ENCODE results near the gene PNCK.
"Not testable (repeated sequence)": the region's sequence is repeated elsewhere in the genome, so short reads cannot be mapped to it uniquely, and the experiment has no call there.

Gene PNCK

DNA sequence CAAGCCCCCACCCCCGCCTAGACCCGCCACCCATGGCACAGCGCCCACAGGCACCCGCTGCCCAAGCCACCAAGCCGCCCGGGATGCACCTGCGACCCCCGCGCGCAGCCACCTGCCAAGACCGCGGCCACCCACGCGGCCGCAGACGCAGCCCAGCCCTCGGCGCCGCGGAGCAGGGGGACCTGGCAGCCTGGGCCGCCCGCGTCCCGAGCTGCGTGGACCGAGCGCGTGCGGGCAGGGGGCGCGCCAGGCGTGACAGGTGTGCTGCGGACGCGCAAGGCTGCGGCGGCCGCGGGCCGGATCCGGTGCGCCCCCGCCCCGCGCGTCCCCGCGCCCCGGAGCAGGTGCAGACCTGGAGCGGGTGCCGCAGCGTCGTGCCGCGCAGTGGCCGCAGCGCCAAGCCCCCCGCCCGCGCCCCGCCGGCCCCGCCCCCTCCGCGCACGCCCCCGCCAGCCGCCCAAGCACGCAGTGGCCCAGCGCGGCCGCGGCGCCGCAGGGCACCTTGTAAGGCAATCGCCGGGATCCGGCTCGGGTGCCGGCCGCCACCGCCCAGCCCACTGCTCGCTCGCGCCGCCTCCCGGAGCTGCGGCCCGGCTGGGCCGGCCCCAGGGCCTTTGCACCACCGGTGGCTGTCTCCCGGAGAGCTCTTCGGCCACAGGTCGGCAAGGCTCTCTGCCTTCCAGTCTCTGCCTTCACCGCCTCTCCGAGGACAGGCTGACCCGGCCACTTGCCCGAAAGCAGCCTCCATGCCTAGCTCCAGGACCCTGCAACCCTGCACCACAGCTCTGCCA, at the start of gene PNCK:
TSS of gene PNCK (minus strand) at position 386 of the 791 bp plus-strand sequence. CDS start 737 bp downstream, outside the sequence.
- Mint-ChIP-seq H3K27ac (no peak within 1 kb of the TSS), H3K4me1 (ENCODE audit: low read depth) (peaks cover 4% of the 10 kb centered on the region), H3K4me3 (peak within 1 kb of the TSS; percentile 31), H3K36me3 (ENCODE audit: low read depth) (no peaks in the 10 kb centered on the region), H3K27me3 (peaks cover 49% of the 10 kb centered on the region), H3K9me3 (no peaks in the 10 kb centered on the region)
- no peak for DNase-seq

DNA sequence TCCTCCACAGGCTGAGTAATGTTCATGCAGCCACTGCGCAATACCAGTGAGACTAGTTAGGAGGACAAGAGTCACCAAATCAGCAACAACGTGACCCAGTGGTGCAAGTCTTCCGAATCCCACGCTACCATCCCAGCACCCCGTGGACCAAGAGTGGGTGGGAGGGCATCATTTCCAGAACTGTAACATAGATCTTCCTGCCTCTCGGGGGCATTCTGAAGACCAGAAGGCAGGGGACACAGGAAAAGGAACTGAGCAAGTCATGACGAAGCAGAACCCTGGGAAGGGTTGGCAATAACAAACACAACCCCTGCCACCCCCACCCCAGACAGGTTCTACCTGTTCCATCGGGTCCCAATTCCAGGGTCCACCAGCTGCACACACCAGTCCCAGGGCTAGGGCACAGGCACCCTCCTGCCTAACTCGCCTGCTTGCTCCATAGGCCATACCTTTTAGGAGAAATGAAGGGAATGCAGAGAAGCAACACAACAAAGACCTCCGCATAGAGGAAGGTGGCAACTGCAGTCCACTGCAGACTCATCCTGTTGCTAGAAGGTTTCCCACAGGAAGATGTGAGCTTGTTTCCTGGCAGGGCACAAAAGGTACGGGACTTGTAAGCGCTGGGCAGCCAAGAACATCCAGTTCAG, 49.2 kb upstream of the PNCK start:
- H3K4me1 Mint-ChIP-seq (ENCODE audit: low read depth) = peaks cover 37% of the 10 kb centered on the region
- peak overlapping the region; percentile 90 for H3K27ac Mint-ChIP-seq
- H3K9me3 Mint-ChIP-seq = no peaks in the 10 kb centered on the region
- peaks cover 52% of the 10 kb centered on the region for H3K36me3 Mint-ChIP-seq (ENCODE audit: low read depth)
- no peak for DNase-seq
- H3K4me3 Mint-ChIP-seq = peak overlapping the region; percentile 90
- H3K27me3 Mint-ChIP-seq = peaks cover 24% of the 10 kb centered on the region

DNA sequence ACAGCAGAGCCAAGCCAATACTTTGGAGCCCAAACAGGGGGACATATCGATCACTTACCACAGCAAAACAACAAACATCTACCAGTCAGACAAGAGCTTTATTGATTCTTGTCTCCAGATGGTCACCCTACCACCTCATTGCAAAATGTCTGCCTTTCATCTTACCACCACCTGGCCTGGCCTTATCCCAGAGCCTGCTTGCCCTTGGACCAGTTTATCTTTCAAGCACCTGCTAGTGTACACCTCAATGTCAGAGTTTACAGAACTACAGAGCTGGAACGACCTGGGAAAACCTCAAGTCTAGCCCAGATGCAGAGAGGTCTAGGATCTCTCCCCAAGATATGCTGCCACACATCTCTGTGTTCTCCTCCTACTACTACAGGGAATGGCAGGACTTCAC, 46.1 kb upstream of the PNCK start:
- no peak for DNase-seq
- Mint-ChIP-seq H3K4me1 (ENCODE audit: low read depth) (peaks cover 15% of the 10 kb centered on the region), H3K36me3 (ENCODE audit: low read depth) (peaks cover 77% of the 10 kb centered on the region), H3K27me3 (peaks cover 34% of the 10 kb centered on the region), H3K4me3 (no peak overlapping the region), H3K27ac (no peak overlapping the region), H3K9me3 (no peaks in the 10 kb centered on the region)

DNA sequence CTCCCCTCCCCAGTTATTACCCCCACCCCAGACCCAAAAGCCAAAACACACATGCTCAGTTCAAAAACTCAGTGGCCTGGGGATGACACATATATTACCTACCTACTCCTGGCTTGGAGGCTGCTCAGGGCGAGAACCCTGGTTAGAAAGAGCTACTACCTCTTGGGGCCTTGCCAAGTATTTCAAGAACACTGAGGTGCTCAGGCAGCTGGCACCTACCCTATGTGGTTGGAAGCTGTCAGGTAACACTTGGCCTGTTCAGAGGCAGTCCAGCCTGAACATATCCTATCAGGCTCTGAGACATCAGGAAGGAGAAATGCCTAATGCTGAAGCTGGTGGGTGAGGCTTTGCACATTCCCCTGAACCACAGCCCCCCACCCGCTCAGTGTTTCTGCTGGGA, 45.6 kb upstream of the PNCK start:
- H3K36me3 Mint-ChIP-seq (ENCODE audit: low read depth) = peaks cover 81% of the 10 kb centered on the region
- no peak overlapping the region for H3K27ac Mint-ChIP-seq
- peaks cover 15% of the 10 kb centered on the region for H3K4me1 Mint-ChIP-seq (ENCODE audit: low read depth)
- no peaks in the 10 kb centered on the region for H3K9me3 Mint-ChIP-seq
- DNase-seq = no peak
- no peak overlapping the region for H3K4me3 Mint-ChIP-seq
- H3K27me3 Mint-ChIP-seq = peaks cover 37% of the 10 kb centered on the region

DNA sequence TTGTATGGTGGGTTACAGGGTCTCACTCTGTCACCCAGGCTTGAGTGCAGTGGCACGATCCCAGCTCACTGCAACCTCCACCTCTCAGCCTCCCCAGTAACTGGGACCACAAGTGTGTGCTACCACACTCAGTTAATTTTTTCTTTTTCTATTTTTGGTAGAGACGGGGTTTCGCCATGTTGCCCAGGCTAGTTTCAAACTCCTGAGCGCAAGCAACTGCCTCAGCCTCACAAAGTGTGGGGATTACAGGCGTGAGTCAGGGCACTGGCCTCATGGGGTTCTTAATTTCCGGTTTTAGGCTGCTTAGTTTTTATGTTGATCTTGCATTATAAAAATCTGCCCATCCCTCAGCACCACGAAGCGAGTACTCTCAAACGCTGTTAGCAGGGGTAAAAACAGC, 43.8 kb upstream of the PNCK start:
- H3K4me1 Mint-ChIP-seq (ENCODE audit: low read depth) = peaks cover 11% of the 10 kb centered on the region
- H3K27ac Mint-ChIP-seq = no peak overlapping the region
- H3K27me3 Mint-ChIP-seq = peaks cover 38% of the 10 kb centered on the region
- H3K36me3 Mint-ChIP-seq (ENCODE audit: low read depth) = peaks cover 86% of the 10 kb centered on the region
- no peaks in the 10 kb centered on the region for H3K9me3 Mint-ChIP-seq
- DNase-seq = no peak
- H3K4me3 Mint-ChIP-seq = no peak overlapping the region

DNA sequence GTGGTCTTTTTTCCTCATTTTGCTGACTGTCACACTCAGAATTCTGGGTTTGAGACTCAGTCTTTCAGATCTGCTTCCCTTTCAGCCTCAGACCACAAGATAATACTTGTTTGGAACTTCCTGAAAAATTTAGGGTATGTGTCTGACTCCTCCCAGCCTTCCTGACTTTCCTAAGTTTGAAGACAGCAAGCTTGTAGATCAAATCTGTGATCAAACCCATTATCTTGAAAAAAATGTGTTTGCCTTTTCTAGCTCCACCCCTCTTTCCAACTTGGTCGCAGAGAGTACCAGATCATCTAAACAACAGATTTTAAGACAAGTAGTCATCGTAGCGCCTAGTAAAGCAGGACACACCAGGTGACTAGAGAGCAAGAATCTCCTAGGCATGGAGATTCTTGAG, 40.6 kb upstream of the PNCK start:
- Mint-ChIP-seq H3K9me3 (no peaks in the 10 kb centered on the region), H3K27me3 (peaks cover 46% of the 10 kb centered on the region), H3K4me1 (ENCODE audit: low read depth) (peaks cover 5% of the 10 kb centered on the region), H3K36me3 (ENCODE audit: low read depth) (peaks cover 84% of the 10 kb centered on the region), H3K27ac (no peak overlapping the region), H3K4me3 (no peak overlapping the region)
- DNase-seq = no peak

DNA sequence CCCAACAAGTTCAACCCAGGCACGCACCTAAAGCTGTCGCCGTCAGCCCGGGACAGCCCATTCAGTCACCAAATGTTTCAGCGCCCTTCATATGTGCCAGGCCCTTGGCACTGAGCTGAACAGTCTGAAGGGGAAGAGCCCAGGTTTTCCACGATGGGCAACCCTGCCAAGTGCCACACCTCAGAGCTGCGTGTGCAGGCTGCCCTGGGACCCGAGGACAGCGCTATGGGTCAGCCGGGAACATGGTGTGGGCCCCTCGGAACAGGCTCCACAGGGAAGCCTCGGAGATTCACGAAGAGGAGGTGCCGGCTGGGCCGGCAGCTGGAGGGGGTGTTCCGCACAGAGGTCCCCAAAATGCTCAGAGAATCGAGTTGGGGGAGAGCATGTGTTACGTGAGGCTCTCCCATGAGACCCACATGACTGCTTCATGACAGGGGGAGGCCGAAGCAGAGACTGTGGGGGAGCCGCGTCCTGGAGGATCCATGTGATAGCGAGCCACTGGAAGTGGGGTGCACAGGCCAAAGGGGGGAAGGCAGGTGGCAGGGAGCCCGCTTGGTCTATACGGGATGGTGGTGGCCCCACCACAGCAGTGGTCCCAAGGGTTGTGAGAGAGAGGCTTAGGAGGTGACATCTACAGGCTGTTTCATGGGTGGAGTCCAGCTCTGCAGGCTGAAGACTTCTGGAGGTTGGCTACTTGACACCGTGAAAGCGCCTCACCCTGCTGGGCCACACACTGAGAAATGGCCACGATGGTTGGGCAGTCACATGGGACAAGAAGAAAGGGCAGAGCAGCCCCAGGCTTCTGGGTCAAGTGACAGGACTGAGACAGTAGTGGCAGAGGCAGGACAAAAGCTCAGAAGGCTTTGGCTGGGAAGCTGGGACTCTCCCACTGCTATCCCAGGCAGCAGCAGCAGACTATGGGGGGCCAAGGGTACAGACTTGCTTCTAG, 36.4 kb upstream of the PNCK start:
- no peaks in the 10 kb centered on the region for H3K9me3 Mint-ChIP-seq
- H3K4me3 Mint-ChIP-seq = no peak overlapping the region
- DNase-seq = no peak

DNA sequence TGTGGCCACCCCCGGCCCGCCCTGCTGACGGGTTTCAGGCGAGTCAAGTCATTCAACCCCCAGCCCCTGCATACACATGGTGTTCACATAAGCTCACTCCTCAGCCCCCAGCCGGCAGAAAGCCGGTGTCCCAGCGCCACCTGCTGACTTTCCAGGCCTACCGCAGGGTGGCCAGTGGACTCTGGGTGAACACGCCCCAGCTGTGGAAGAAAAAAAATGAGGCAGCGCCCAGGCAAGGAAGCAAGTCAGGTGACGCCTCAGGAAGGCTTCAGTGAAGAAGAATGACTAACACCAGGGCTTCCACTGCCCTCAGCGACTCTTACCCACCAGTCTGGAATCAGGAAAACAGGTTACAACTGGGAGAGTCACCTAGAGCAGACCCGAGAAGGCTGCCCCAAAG, 34.8 kb upstream of the PNCK start:
- Mint-ChIP-seq H3K27me3 (peaks cover 45% of the 10 kb centered on the region), H3K36me3 (ENCODE audit: low read depth) (peaks cover 84% of the 10 kb centered on the region), H3K27ac (peak overlapping the region; percentile 47), H3K9me3 (no peaks in the 10 kb centered on the region), H3K4me1 (ENCODE audit: low read depth) (peaks cover 6% of the 10 kb centered on the region), H3K4me3 (no peak overlapping the region)
- peak; percentile 54 for DNase-seq

More for the DNA sequence above, 36.4 kb upstream of the PNCK start:
- Mint-ChIP-seq H3K36me3 (ENCODE audit: low read depth) (peaks cover 85% of the 10 kb centered on the region), H3K4me1 (ENCODE audit: low read depth) (peaks cover 6% of the 10 kb centered on the region), H3K27me3 (peaks cover 53% of the 10 kb centered on the region), H3K27ac (no peak overlapping the region)

DNA sequence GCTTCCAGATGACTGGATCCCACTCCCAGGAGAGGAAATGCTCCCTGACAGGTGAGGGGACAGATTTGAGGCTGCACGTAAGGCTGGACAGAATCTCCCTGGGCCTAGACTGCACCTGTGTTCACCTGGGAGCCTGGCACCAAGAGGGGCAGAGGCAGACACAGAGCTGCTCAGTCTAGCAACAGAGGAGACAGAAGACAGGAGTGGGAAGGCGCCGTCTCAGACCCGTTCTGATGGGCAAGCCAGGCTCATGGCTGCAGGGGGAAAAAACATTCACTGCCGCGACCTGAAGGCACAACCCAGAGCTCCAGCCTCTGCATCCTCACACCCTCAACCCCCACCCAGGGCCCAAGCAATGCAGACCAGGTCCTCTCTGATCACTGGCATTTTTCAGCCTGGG, 33.8 kb upstream of the PNCK start:
- Mint-ChIP-seq H3K27me3 (peaks cover 41% of the 10 kb centered on the region), H3K36me3 (ENCODE audit: low read depth) (peaks cover 82% of the 10 kb centered on the region), H3K9me3 (no peaks in the 10 kb centered on the region), H3K27ac (no peak overlapping the region), H3K4me3 (no peak overlapping the region), H3K4me1 (ENCODE audit: low read depth) (peaks cover 6% of the 10 kb centered on the region)
- DNase-seq = no peak

DNA sequence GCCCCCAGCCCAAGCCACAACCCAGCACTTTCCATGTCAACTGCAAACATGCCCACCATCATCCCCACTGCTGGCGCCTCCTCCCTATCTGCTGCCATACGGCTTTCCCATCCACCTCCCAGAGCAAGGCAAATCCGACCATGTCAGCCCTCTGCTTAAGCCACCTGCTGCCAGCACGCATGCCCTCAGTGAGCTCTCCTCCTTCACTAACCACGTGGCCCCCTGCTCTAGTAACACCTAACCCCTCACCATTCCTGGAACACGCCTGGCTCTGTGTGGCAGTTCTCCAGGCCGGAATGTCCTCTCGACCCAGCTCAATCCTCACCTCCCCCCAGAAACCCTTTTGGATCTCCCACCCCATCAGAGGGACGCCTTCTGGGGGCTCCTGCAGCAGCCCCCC, 33.2 kb upstream of the PNCK start:
- Mint-ChIP-seq H3K27me3 (peaks cover 41% of the 10 kb centered on the region), H3K36me3 (ENCODE audit: low read depth) (peaks cover 84% of the 10 kb centered on the region), H3K9me3 (no peaks in the 10 kb centered on the region), H3K4me3 (no peak overlapping the region), H3K27ac (no peak overlapping the region), H3K4me1 (ENCODE audit: low read depth) (peaks cover 6% of the 10 kb centered on the region)
- DNase-seq = no peak

DNA sequence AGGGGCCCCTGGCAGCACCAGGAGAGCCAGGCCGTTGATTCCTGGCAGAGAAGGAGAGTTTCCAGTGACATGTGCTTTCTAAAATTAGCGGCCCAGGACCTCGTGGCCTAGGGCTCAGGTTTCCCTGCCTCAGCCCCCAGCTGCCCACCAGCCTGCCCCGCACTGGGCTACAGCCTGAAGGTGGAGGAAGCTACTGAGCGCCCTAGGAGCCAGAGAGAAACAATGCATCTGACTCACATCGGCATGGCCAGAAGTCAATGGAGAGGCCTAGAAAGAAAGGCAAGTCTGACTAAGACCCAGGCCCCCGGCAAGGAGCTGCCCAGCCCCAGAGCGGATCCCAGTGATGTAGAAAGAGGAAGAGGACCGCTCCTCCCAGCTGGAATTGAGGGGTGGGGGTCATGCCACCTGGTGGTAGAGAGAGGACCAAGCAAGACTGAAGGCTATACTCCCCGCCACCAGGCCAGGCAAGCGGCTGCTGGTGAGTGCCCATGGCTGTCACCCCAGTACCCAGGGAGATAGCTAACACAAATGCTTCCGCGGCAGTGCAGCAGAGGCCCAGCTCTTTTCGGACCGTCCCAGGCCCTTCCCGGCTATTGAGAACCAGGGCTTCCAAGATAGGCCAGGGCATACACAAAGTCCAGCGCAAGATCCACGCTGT, 31.9 kb upstream of the PNCK start:
- H3K9me3 Mint-ChIP-seq; H3K4me1 Mint-ChIP-seq (ENCODE audit: low read depth); H3K27ac Mint-ChIP-seq; DNase-seq; H3K4me3 Mint-ChIP-seq: not testable (repeated sequence)
- Mint-ChIP-seq H3K27me3 (peaks cover 34% of the 10 kb centered on the region), H3K36me3 (ENCODE audit: low read depth) (peaks cover 78% of the 10 kb centered on the region)

DNA sequence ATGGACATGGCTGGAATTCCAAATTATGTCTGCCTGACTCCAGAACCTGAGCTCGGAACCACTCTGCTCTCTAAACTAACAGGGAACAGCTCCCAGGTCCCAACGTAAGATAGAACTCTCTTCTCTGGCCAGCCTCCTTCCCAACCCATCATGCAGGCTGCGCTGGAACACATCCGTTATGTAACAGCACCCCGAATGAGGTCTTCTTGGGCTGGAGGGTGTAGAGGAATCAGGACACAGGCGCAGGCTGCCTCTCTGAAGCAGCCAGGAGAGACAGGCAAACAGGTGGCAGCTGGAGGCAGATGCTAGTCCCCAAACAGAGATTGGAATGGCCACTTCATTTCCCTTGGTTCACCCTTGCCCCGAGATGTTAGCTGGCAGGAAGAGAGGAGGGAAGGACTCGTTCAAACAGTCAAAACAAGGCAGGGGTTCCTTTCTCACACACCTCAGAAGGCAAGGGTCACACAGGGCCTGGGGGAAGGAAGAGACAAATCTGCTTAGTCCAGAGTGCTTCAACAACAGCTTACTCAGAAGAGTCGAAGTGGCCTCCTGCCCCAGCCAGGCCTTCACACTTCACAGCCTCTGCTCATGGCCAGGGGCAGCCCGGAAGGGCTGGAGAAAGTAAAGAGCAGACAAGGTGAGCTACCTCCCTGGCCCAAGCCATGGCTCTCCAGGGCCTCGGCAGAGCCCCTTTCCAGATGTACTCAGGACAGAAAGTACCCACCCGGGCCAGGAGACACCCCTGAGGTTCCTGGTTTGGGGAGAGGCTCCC, 31.2 kb upstream of the PNCK start:
- Mint-ChIP-seq H3K36me3 (ENCODE audit: low read depth) (peaks cover 74% of the 10 kb centered on the region), H3K27me3 (peaks cover 30% of the 10 kb centered on the region)
- not testable (repeated sequence) for H3K27ac Mint-ChIP-seq; H3K4me1 Mint-ChIP-seq (ENCODE audit: low read depth); DNase-seq; H3K9me3 Mint-ChIP-seq; H3K4me3 Mint-ChIP-seq

DNA sequence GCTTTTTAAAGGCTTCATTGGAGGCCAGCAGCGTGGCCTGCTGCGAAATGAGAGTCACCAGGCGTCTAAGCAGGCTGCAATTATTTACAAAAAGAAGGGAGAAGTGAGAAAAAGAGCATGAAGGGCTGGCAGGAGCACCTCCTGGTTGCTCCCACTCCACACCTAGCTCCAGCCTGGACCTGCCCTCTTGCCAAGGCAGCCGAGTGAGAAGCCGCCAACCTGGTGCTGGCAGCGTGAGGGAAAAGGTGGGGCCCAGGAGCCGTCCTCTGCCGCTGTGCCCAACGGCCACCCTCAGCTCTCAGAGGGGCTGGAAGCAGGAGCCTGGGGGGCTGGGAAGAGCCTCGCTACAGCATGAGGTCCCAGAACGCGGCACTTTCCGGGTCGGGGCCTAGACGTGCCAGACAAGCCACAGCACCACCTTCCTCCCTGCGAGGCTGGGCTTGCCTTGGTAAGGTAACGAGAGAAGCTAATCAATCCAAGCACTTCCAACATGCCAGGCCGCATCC, 30.5 kb upstream of the PNCK start:
- Mint-ChIP-seq H3K27me3 (peaks cover 30% of the 10 kb centered on the region), H3K36me3 (ENCODE audit: low read depth) (peaks cover 67% of the 10 kb centered on the region), H3K4me1 (ENCODE audit: low read depth) (peaks cover 4% of the 10 kb centered on the region), H3K4me3 (no peak overlapping the region), H3K9me3 (no peaks in the 10 kb centered on the region), H3K27ac (no peak overlapping the region)
- no peak for DNase-seq

Measured in activated T-cell treated with anti-CD3 and anti-CD28 coated beads, Interleukin-2, amount 50 U/mL, for 24 hours (primary cell).